ENCODE data around the gene CELF2.

CELF2 gene

GRCh38 chr10:10992961-10993714 is 24.5 kb upstream of the CELF2 start:
- TF ChIP-seq REST (IDR thresholded peaks at IDR 0.05; ENCODE audit: insufficient read depth in 1 of 2, low read depth in 2 of 2, low read length in 2 of 2) (no peak), FOXP2 (optimal IDR thresholded peaks at IDR 0.05; ENCODE audit: borderline replicate concordance, extremely low read depth, extremely low read length, insufficient read depth) (no peak), SIN3A (IDR thresholded peaks at IDR 0.05; ENCODE audit: borderline replicate concordance, insufficient read depth, low read length) (no peak), TAF1 (IDR thresholded peaks at IDR 0.05; ENCODE audit: borderline replicate concordance, insufficient read depth, low read length) (no peak), POLR2AphosphoS5 (IDR thresholded peaks at IDR 0.05; ENCODE audit: low read depth, low read length) (no peak)

GRCh38 chr10:10993785-10994184 is 23.9 kb upstream of the CELF2 start:
- TF ChIP-seq SIN3A (IDR thresholded peaks at IDR 0.05; ENCODE audit: borderline replicate concordance, insufficient read depth, low read length) = no peak
- TF ChIP-seq FOXP2 (optimal IDR thresholded peaks at IDR 0.05; ENCODE audit: borderline replicate concordance, extremely low read depth, extremely low read length, insufficient read depth) = no peak
- no peak for TF ChIP-seq POLR2AphosphoS5 (IDR thresholded peaks at IDR 0.05; ENCODE audit: low read depth, low read length)

GRCh38 chr10:10994360-10994759 is 23.3 kb upstream of the CELF2 start:
- no peak for TF ChIP-seq POLR2AphosphoS5 (IDR thresholded peaks at IDR 0.05; ENCODE audit: low read depth, low read length)

GRCh38 chr10:10995120-10995519 is 22.6 kb upstream of the CELF2 start:
- TF ChIP-seq REST (IDR thresholded peaks at IDR 0.05; ENCODE audit: insufficient read depth in 1 of 2, low read depth in 2 of 2, low read length in 2 of 2) = no peak
- no peak for TF ChIP-seq POLR2AphosphoS5 (IDR thresholded peaks at IDR 0.05; ENCODE audit: low read depth, low read length)
- TF ChIP-seq FOXP2 (optimal IDR thresholded peaks at IDR 0.05; ENCODE audit: borderline replicate concordance, extremely low read depth, extremely low read length, insufficient read depth) = no peak
- no peak for TF ChIP-seq SIN3A (IDR thresholded peaks at IDR 0.05; ENCODE audit: borderline replicate concordance, insufficient read depth, low read length)
- no peak for TF ChIP-seq TAF1 (IDR thresholded peaks at IDR 0.05; ENCODE audit: borderline replicate concordance, insufficient read depth, low read length)

GRCh38 chr10:10996966-10997620 is 20.6 kb upstream of the CELF2 start:
- TF ChIP-seq SIN3A (IDR thresholded peaks at IDR 0.05; ENCODE audit: borderline replicate concordance, insufficient read depth, low read length) = no peak
- TF ChIP-seq FOXP2 (optimal IDR thresholded peaks at IDR 0.05; ENCODE audit: borderline replicate concordance, extremely low read depth, extremely low read length, insufficient read depth) = no peak
- no peak for TF ChIP-seq POLR2AphosphoS5 (IDR thresholded peaks at IDR 0.05; ENCODE audit: low read depth, low read length)
- no peak for TF ChIP-seq TAF1 (IDR thresholded peaks at IDR 0.05; ENCODE audit: borderline replicate concordance, insufficient read depth, low read length)
- TF ChIP-seq REST (IDR thresholded peaks at IDR 0.05; ENCODE audit: insufficient read depth in 1 of 2, low read depth in 2 of 2, low read length in 2 of 2) = no peak

GRCh38 chr10:11002485-11002884 is 15.2 kb upstream of the CELF2 start:
- TF ChIP-seq FOXP2 (optimal IDR thresholded peaks at IDR 0.05; ENCODE audit: borderline replicate concordance, extremely low read depth, extremely low read length, insufficient read depth) = no peak
- TF ChIP-seq SIN3A (IDR thresholded peaks at IDR 0.05; ENCODE audit: borderline replicate concordance, insufficient read depth, low read length) = no peak
- no peak for TF ChIP-seq TAF1 (IDR thresholded peaks at IDR 0.05; ENCODE audit: borderline replicate concordance, insufficient read depth, low read length)
- no peak for TF ChIP-seq POLR2AphosphoS5 (IDR thresholded peaks at IDR 0.05; ENCODE audit: low read depth, low read length)
- no peak for TF ChIP-seq REST (IDR thresholded peaks at IDR 0.05; ENCODE audit: insufficient read depth in 1 of 2, low read depth in 2 of 2, low read length in 2 of 2)

Data from PFSK-1 (cell line).